Neural cell (in vitro differentiated cells): ENCODE measurements around the gene NECAB3. TPM values are rescaled to one million over a fixed set of nuclear protein-coding genes. Genes with fewer than 3 reads are reported as not detected.

ENCODE experiments used
- H2AFZ ChIP-seq: fragments of 200-600, 300-800 bp; sonication (generic), shearing (Covaris generic); 2 replicates; pipeline ENCODE4 v1.6.0; 2014; ENCODE audit warnings: low read depth, mild to moderate bottlenecking, antibody characterized with exemption, low read length, moderate library complexity
- H3F3A ChIP-seq: fragments of 200-600 bp; shearing (Covaris generic); 2 replicates; pipeline ENCODE4 v1.6.1; 2016; ENCODE audit warnings: mild to moderate bottlenecking, moderate library complexity, mixed read lengths, antibody characterized with exemption, low read length; ENCODE audit not compliant: insufficient read depth, poor library complexity, severe bottlenecking
- H3K27ac ChIP-seq: fragments of 200-600, 300-800 bp; sonication (generic), shearing (Covaris generic); 2 replicates; pipeline ENCODE4 v1.5.1; 2014; ENCODE audit warnings: mild to moderate bottlenecking, low read length, moderate library complexity
- H3K27me3 ChIP-seq: fragments of 300-800, 200-600 bp; sonication (generic), shearing (Covaris generic); 2 replicates; pipeline ENCODE4 v1.6.0; 2014; ENCODE audit warnings: mild to moderate bottlenecking, low read depth, low read length, moderate library complexity; ENCODE audit not compliant: insufficient read depth
- H3K36me3 ChIP-seq: fragments of 300-800, 200-600 bp; sonication (generic), shearing (Covaris generic); 2 replicates; pipeline ENCODE4 v1.5.1; 2014; ENCODE audit warnings: mild to moderate bottlenecking, antibody characterized with exemption, low read length, moderate library complexity; ENCODE audit not compliant: insufficient read depth
- H3K4me2 ChIP-seq: fragments of 300-800, 200-600 bp; sonication (generic), shearing (Covaris generic); 2 replicates; pipeline ENCODE4 v1.6.0; 2014; ENCODE audit warnings: mild to moderate bottlenecking, low read length
- H3K4me3 ChIP-seq: fragments of 300-800, 200-600 bp; sonication (generic), shearing (Covaris generic); 2 replicates; pipeline ENCODE4 v1.5.1; 2014; ENCODE audit warnings: mild to moderate bottlenecking, low read length, moderate library complexity
- H3K79me2 ChIP-seq: fragments of 200-600 bp; shearing (Covaris generic); replicated peaks from 2 replicates; pipeline ENCODE4 v1.6.0; 2014; ENCODE audit warnings: mild to moderate bottlenecking, low read length, moderate library complexity; ENCODE audit not compliant: insufficient read depth
- H3K9ac ChIP-seq: fragments of 300-800, 200-600 bp; sonication (generic), shearing (Covaris generic); 2 replicates; pipeline ENCODE4 v1.6.1; 2016; ENCODE audit warnings: mild to moderate bottlenecking, low read length, mixed read lengths
- H3K9me2 ChIP-seq: fragments of 200-600 bp; shearing (Covaris generic); 2 replicates; pipeline ENCODE4 v1.6.1; 2016; ENCODE audit warnings: mild to moderate bottlenecking, low read length, mixed read lengths; ENCODE audit not compliant: insufficient read depth
- H3K9me3 ChIP-seq: fragments of 200-600, 300-800 bp; sonication (generic), shearing (Covaris generic); 2 replicates; pipeline ENCODE4 v1.6.1; 2016; ENCODE audit warnings: mild to moderate bottlenecking, mixed run types, low read length, moderate library complexity, mixed read lengths
- H4K20me1 ChIP-seq: fragments of 200-600 bp; shearing (Covaris generic); 2 replicates; pipeline ENCODE4 v1.6.1; 2016; ENCODE audit warnings: mild to moderate bottlenecking, mixed run types; ENCODE audit not compliant: insufficient read depth
- CTCF ChIP-seq: fragments of 450-650 bp; IDR thresholded peaks from 2 replicates; pipeline ENCODE4 v1.5.1; 2014; ENCODE audit warnings: antibody characterized with exemption, mild to moderate bottlenecking, moderate library complexity; ENCODE audit not compliant: poor library complexity, severe bottlenecking
- EP300 ChIP-seq: fragments of 450-650 bp; conservative IDR thresholded peaks from 2 replicates; pipeline ENCODE4 v1.6.1; 2014; ENCODE audit warnings: antibody characterized with exemption, mild to moderate bottlenecking, moderate library complexity; ENCODE audit not compliant: poor library complexity, severe bottlenecking
- EZH2 ChIP-seq: fragments of 200-600, 300-800 bp; shearing (Covaris generic), sonication (generic); IDR thresholded peaks from 2 replicates; pipeline ENCODE4 v1.6.1; 2014; ENCODE audit warnings: antibody characterized with exemption, low read length, borderline replicate concordance, mild to moderate bottlenecking; ENCODE audit not compliant: insufficient read depth, poor library complexity, severe bottlenecking
- MXI1 ChIP-seq: fragments of 450-650 bp; conservative IDR thresholded peaks from 2 replicates; pipeline ENCODE4 v1.6.1; 2014; ENCODE audit warnings: antibody characterized with exemption, mild to moderate bottlenecking; ENCODE audit not compliant: poor library complexity, severe bottlenecking
- POLR2AphosphoS5 ChIP-seq: IDR thresholded peaks from 2 replicates; pipeline ENCODE4 v1.6.1; 2012
- RAD21 ChIP-seq: fragments of 450-650 bp; conservative IDR thresholded peaks from 2 replicates; pipeline ENCODE4 v1.6.1; 2014; ENCODE audit warnings: antibody characterized with exemption, mild to moderate bottlenecking, moderate library complexity
- REST ChIP-seq: IDR thresholded peaks from 2 replicates; pipeline ENCODE4 v1.6.1; 2012; ENCODE audit warnings: borderline replicate concordance
- SMC3 ChIP-seq: fragments of 450-650 bp; conservative IDR thresholded peaks from 2 replicates; pipeline ENCODE4 v1.6.1; 2014; ENCODE audit warnings: antibody characterized with exemption, mild to moderate bottlenecking, moderate library complexity; ENCODE audit not compliant: poor library complexity
- TAF1 ChIP-seq: IDR thresholded peaks from 2 replicates; pipeline ENCODE4 v1.6.1; 2012; ENCODE audit warnings: low read depth
- polyA plus RNA-seq: library from polyadenylated mRNA; depleted of rRNA; stranded (reverse); fragments of >200 nt; gene quantifications from 2 replicates; pipeline ENCODE4 v1.2.3, GENCODE V29; 2014

Gene NECAB3
- polyA plus RNA-seq, 1 donor from 2014 or later: 21.4 TPM

- no peaks in the 10 kb centered on the region for H3K27me3 ChIP-seq
- no peaks in the 10 kb centered on the region for H3K9me2 ChIP-seq
- TF ChIP-seq MXI1 (no peak), REST (no peak), SMC3 (no peak), TAF1 (no peak), CTCF (no peak), EZH2 (no peak), POLR2AphosphoS5 (no peak), EP300 (no peak)
- no peaks in the 10 kb centered on the region for H3K9me3 ChIP-seq
- H3K36me3 ChIP-seq: peaks cover 11% of the 10 kb centered on the region
- H3K79me2 ChIP-seq: no peaks in the 10 kb centered on the region
- H2AFZ ChIP-seq: no peak overlapping the region
- no peaks in the 10 kb centered on the region for H4K20me1 ChIP-seq
- no peak overlapping the region for H3K27ac ChIP-seq
- no peak overlapping the region for H3K4me2 ChIP-seq
- H3K9ac ChIP-seq: no peak overlapping the region
- no peaks in the 10 kb centered on the region for H3F3A ChIP-seq
- H3K4me3 ChIP-seq: no peak overlapping the region
Observed at GRCh38 chr20:33640287-33640686, 33.9 kb downstream of the NECAB3 start.

- H3K9me3 ChIP-seq: no peaks in the 10 kb centered on the region
- no peaks in the 10 kb centered on the region for H4K20me1 ChIP-seq
- peaks cover 5% of the 10 kb centered on the region for H3K36me3 ChIP-seq
- H3K27ac ChIP-seq: no peak overlapping the region
- no peaks in the 10 kb centered on the region for H3K27me3 ChIP-seq
- no peaks in the 10 kb centered on the region for H3F3A ChIP-seq
- no peak overlapping the region for H2AFZ ChIP-seq
- TF ChIP-seq SMC3: no peak
- no peak for TF ChIP-seq CTCF
- no peak for TF ChIP-seq POLR2AphosphoS5
- TF ChIP-seq EP300: no peak
- TF ChIP-seq RAD21: no peak
- no peak for TF ChIP-seq MXI1
- no peak for TF ChIP-seq TAF1
- no peak for TF ChIP-seq REST
- TF ChIP-seq EZH2: no peak
- no peak overlapping the region for H3K4me3 ChIP-seq
- H3K79me2 ChIP-seq: no peaks in the 10 kb centered on the region
- H3K4me2 ChIP-seq: no peak overlapping the region
- H3K9me2 ChIP-seq: no peaks in the 10 kb centered on the region
- H3K9ac ChIP-seq: no peak overlapping the region
Observed at GRCh38 chr20:33636776-33637175, 37.5 kb downstream of the NECAB3 start.
